D721Med (cell line): ENCODE results near the gene MPST.

Experiments used
- DNase-seq: peaks from one replicate; pipeline ENCODE4 v3.0.0; 2011; ENCODE audit warnings: low spot score; ENCODE audit not compliant: insufficient read length
- FAIRE-seq: peaks from 2 replicates; lab custom pipeline; 2011; peaks lifted over from hg19 to GRCh38; lab: Jason Lieb, UNC
- CTCF ChIP-seq: IDR thresholded peaks from 2 replicates; pipeline ENCODE4 v1.5.1; 2012; ENCODE audit warnings: mild to moderate bottlenecking, control low read depth; ENCODE audit not compliant: insufficient read depth; ENCODE audit errors: missing control alignments

The MPST gene

GRCh38 chr22:37019309-37020191 lies at the start of gene MPST, which contains the start of gene TST:
Gene MPST (plus strand): TSS chr22:37019742. CDS start chr22:37019837, 95 bp downstream.
Gene TST (minus strand): TSS chr22:37019447. CDS start chr22:37018732, 715 bp downstream.
- no peak for TF ChIP-seq CTCF
- FAIRE-seq (no peak), DNase-seq (peak; percentile 40)

GRCh38 chr22:36971341-36972125 lies 48.0 kb upstream of the MPST start:
- no peak for DNase-seq
- no peak for FAIRE-seq
- TF ChIP-seq CTCF: no peak

GRCh38 chr22:36976606-36977005 lies 42.9 kb upstream of the MPST start:
- no peak for FAIRE-seq
- no peak for DNase-seq
- no peak for TF ChIP-seq CTCF

- TF ChIP-seq CTCF: peak; percentile 38
- DNase-seq (no peak), FAIRE-seq (no peak)
Observed at GRCh38 chr22:36977401-36977861, 42.1 kb upstream of the MPST start.

GRCh38 chr22:36977947-36978660 lies 41.4 kb upstream of the MPST start:
- FAIRE-seq (no peak), DNase-seq (peak; percentile 56)
- peak; percentile 94 for TF ChIP-seq CTCF

- FAIRE-seq (no peak), DNase-seq (no peak)
- no peak for TF ChIP-seq CTCF
Observed at GRCh38 chr22:36979016-36979910, 40.3 kb upstream of the MPST start.
